Measurements from ENCODE around the gene PNPLA7. TPM values are rescaled to one million over a fixed set of nuclear protein-coding genes. Genes with fewer than 3 reads are reported as not detected.

The PNPLA7 gene
- total and polyA plus RNA-seq, 3 donors from 2014 or later = 4.2 to 17.8 (median 10.9) TPM

DNA sequence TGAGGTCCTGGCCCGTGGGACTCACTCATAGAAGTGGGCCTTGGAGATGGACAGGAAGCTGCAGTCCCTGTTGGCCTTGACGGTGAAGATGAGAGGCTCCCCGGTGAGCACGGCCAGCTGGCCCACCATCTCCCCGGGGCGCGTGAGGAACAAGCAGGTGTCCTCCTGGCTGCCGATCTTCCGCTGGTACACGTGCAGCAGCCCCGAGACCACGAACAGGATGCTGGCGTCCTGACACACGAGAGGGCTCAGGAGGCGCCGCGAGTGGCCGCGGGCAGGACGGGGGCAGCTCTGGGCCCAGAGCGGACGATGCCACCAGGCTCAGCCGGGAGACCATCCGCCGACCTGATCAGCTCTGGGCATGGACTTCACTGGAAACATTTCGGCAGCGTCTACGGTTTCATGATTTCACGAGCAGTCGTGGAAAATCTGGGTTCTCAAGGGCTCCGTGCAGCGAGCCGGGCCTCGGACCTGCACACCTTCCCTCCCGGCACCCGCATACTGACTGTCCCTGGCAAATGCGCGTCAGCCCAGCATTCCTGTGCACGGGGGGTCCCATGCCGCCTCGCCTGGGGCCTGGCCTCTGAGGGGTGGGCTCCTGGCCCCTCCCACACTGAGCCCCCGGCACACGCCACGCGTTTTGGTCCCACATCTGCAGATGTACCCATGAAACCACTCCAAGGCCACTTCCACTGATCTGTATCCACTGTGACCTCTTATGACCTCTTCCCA, 49.4 kb downstream of the PNPLA7 start:
- Histone ChIP-seq H3K4me3 (no peak overlapping the region), H3K9me3 (no peaks in the 10 kb centered on the region), H3K4me1 (no peaks in the 10 kb centered on the region), H3K27ac (no peak overlapping the region), H3K36me3 (ENCODE audit: low read depth, missing control alignments) (no peaks in the 10 kb centered on the region), H3K27me3 (no peaks in the 10 kb centered on the region)
- 93 to 94% methylated on average over 22 to 45 of the region's 45 CpGs for WGBS, 2 donors
- DNase-seq = no peak
- intact Hi-C loops (cut with DNase I; ENCODE audit: low total_unique reads) = no loop called here
- TF ChIP-seq POLR2A (IDR thresholded peaks at IDR 0.05) = no peak
- TF ChIP-seq CTCF (IDR thresholded peaks at IDR 0.05) = no peak

DNA sequence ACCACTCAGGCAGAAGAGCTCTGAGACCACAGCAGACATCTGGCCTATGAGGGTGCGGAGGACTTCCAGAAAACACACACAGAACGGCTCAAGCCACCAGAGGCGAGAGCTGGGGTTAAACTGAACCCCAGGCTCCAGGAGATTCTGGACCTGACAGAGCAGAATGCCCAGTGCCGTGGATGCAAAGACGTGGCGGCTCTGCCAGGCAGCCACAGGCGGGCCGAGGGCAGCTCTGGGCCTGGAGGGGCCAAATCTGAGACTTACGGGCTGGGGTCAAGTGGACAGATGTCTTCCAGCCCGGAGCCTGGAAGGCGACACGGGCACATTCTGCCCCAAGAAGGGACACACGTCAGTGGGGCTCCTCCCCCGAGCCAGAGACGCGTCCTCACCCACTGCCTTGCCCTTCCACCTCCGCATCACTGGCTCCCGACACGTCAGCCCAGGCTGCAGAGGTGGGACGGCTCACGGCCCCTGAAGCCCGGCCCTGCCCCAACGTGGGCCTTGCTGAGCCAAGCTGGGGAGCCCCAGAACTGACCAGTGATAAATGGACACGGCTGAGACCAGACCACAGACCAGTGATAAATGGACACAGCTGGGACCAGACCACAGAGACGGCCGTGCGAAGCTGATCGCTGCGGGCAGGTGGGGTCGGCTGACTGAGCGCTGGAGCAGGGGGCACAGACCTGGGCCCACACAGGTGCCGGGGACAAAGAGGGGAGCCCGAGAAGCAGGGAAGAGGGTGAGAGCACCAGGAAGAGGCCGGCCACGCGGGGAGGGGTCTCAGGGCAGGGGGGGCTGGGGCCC, 50.1 kb downstream of the PNPLA7 start:
- Histone ChIP-seq H3K27ac (no peak overlapping the region), H3K9me3 (no peaks in the 10 kb centered on the region), H3K4me3 (no peak overlapping the region), H3K27me3 (no peaks in the 10 kb centered on the region), H3K36me3 (ENCODE audit: low read depth, missing control alignments) (no peaks in the 10 kb centered on the region), H3K4me1 (no peaks in the 10 kb centered on the region)
- 85 to 91% methylated on average over 27 to 36 of the region's 36 CpGs for WGBS, 2 donors
- intact Hi-C loops (cut with DNase I; ENCODE audit: low total_unique reads) = no loop called here
- TF ChIP-seq CTCF (IDR thresholded peaks at IDR 0.05) (no peak), POLR2A (IDR thresholded peaks at IDR 0.05) (no peak)
- DNase-seq = no peak

DNA sequence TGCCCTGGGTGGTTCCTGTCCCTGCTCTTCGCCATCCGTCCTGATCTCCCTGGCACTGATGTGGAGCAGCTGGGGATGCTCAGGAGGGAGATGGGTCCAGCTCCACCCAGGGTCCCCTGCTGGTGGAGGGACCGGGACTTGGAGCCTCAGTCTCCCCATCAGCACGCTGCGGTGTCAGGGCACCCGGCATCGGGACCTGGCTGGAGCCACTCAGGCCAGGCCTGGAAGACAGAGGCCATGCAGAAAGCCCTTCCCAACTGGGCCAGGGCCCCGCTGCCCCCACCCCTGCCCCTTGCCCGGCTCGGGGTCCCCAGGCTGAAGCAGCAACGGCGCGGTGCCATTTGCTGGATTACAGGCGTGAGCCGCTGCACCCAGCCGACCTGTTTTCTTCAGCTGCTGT, 50.8 kb downstream of the PNPLA7 start:
- H3K27me3 ChIP-seq = no peaks in the 10 kb centered on the region
- no peaks in the 10 kb centered on the region for H3K36me3 ChIP-seq (ENCODE audit: low read depth, missing control alignments)

DNA sequence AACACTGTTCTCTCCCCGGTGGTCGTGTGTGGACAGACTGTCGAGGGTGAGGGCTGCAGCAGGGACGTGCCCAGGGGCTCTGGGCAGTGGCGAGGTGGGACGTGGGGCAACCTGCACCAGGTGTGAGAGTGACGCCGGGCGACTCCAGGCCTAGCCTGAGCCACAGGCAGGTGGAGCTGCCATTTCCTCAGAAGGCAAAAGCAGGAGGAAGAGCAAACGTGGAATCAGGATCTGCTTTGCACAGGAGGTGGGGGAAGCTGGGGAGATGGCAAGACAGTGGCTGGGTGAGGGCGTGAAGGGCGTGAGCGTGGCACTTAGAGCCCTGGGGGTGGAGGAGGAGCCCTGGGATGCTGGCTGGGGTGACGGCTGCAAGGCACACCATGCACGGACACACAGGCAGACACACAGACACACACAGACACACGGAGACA, 51.5 kb downstream of the PNPLA7 start:
- TF ChIP-seq CTCF (IDR thresholded peaks at IDR 0.05) (no peak), POLR2A (IDR thresholded peaks at IDR 0.05) (no peak)
- Histone ChIP-seq H3K4me1 (no peaks in the 10 kb centered on the region), H3K9me3 (no peaks in the 10 kb centered on the region), H3K36me3 (ENCODE audit: low read depth, missing control alignments) (no peaks in the 10 kb centered on the region), H3K27ac (no peak overlapping the region), H3K27me3 (no peaks in the 10 kb centered on the region), H3K4me3 (no peak overlapping the region)
- no peak for DNase-seq
- WGBS, 2 donors = 87 to 91% methylated on average over 11 to 16 of the region's 16 CpGs
- intact Hi-C loops (cut with DNase I; ENCODE audit: low total_unique reads) = no loop called here

More for the DNA sequence above, 50.8 kb downstream of the PNPLA7 start:
- no peaks in the 10 kb centered on the region for H3K4me1 ChIP-seq
- no peak for DNase-seq
- TF ChIP-seq CTCF (IDR thresholded peaks at IDR 0.05) (no peak), POLR2A (IDR thresholded peaks at IDR 0.05) (no peak)
- H3K9me3 ChIP-seq = no peaks in the 10 kb centered on the region
- H3K4me3 ChIP-seq = no peak overlapping the region
- H3K27ac ChIP-seq = no peak overlapping the region
- WGBS, 2 donors = 88% methylated on average over 16 of the region's 16 CpGs; no CpG with 5 or more reads in 1 of the 2 donors
- intact Hi-C loops (cut with DNase I; ENCODE audit: low total_unique reads) = no loop called here
